ENCODE measurements around the gene ENAH.

DNA sequence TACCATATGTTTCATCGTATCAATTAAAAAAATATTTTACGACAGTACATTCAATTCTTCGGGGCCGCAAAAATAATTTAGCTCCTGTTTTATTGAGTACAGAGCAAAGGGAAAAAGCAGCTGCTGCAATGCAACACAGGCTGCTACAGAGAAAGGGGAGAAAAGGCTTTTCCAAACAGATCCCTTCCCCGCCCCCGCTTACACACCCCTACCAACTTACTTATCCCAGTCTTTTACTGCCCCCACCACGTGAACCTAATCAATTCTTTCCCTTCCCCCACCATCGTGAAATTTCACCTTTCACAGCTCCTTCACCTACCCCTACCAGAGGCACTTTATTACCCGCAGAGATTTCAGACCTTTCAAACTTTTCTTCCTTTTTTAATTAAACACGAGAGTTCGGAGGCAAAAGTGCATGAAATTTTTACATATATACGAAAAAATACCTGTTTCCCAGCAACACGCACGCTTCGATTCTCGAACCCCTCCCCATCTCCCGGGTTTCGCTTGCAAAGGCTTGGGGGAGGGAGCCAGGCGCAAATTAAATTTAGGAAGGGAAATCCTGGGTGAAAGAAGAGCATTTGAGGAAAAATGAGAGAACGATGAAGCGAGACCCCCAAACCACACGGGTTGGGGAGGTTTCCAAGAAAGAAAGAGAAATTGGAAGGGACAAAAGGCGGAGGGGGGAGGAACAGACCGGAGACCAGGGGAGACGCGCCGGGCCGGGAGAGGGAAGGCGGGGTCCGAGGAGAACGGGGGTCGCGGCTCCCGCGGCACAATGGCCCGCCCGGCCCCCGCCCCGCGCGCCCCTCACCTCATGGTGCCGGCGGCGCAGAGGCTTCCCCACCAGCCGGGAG lies 823 bp downstream of the ENAH start:
- TF ChIP-seq USF1 (IDR thresholded peaks at IDR 0.05) (no peak), TEAD4 (IDR thresholded peaks at IDR 0.05) (no peak)

Data from Ishikawa (cell line).